Vagina (tissue), 2 donors: ENCODE measurements around the gene VPS33A.

Experiments
- POLR2AphosphoS5 ChIP-seq, 2 donors: sonication (generic); formaldehyde crosslinking; IDR thresholded peaks; one replicate each; pipeline ENCODE4 v1.9.0; 2017; ENCODE audit warnings: antibody characterized with exemption in 2 of 2, mild to moderate bottlenecking in 2 of 2, low read depth in 1 of 2; ENCODE audit not compliant: insufficient read depth in 1 of 2
- TF ChIP-seq, protein P1 (sequence below), 3 experiments: fragments of 450-650 bp in 2 of 3; fragments of 200-600 bp in 1 of 3; sonication (generic) in 1 of 3; IDR thresholded peaks; one replicate each; pipeline ENCODE4 v1.5.1; 2017 to 2019; ENCODE audit warnings: antibody characterized with exemption in 3 of 3, mild to moderate bottlenecking in 2 of 3, moderate library complexity in 2 of 3

GRCh38 chr12:122207391-122207790, 58.9 kb downstream of the VPS33A start:
- TF ChIP-seq, protein P1, sequence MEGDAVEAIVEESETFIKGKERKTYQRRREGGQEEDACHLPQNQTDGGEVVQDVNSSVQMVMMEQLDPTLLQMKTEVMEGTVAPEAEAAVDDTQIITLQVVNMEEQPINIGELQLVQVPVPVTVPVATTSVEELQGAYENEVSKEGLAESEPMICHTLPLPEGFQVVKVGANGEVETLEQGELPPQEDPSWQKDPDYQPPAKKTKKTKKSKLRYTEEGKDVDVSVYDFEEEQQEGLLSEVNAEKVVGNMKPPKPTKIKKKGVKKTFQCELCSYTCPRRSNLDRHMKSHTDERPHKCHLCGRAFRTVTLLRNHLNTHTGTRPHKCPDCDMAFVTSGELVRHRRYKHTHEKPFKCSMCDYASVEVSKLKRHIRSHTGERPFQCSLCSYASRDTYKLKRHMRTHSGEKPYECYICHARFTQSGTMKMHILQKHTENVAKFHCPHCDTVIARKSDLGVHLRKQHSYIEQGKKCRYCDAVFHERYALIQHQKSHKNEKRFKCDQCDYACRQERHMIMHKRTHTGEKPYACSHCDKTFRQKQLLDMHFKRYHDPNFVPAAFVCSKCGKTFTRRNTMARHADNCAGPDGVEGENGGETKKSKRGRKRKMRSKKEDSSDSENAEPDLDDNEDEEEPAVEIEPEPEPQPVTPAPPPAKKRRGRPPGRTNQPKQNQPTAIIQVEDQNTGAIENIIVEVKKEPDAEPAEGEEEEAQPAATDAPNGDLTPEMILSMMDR (IDR thresholded peaks at IDR 0.05) = no peak
- TF ChIP-seq POLR2AphosphoS5 (IDR thresholded peaks at IDR 0.05; ENCODE audit: insufficient read depth in 1 of 2, low read depth in 1 of 2) = no peak
